Natural killer cell (primary cell): ENCODE results near the gene IRX4. TPM values are rescaled to one million over a fixed set of nuclear protein-coding genes. Genes with fewer than 3 reads are reported as not detected.

ENCODE experiments used
- ATAC-seq, 3 donors: fragments of 150-1000 bp in 2 of 3; fragments of 200-7000 bp in 1 of 3; cut with Tn5 transposase; 1 replicate in 1 of 3; 2 replicates in 2 of 3; pipeline ENCODE4 v1.10.0; 2021; ENCODE audit warnings: mild to moderate bottlenecking in 2 of 3, moderate library complexity in 2 of 3
- DNase-seq, 2 donors: peaks; one replicate each; pipeline versions ENCODE4 v3.0.0 to v3.0.0-alpha.2; 2013 to 2021; ENCODE audit warnings: mixed read lengths in 1 of 2
- H3K27ac ChIP-seq: one replicate; pipeline ENCODE4 v1.5.1; 2013; ENCODE audit warnings: mild to moderate bottlenecking, low read length
- H3K27me3 ChIP-seq: one replicate; pipeline ENCODE4 v1.6.1; 2013; ENCODE audit warnings: low read length; ENCODE audit not compliant: control insufficient read depth, insufficient read depth
- H3K36me3 ChIP-seq: one replicate; pipeline ENCODE4 v1.6.1; 2013; ENCODE audit warnings: low read length; ENCODE audit not compliant: control insufficient read depth, insufficient read depth
- H3K4me1 ChIP-seq: one replicate; pipeline ENCODE4 v1.6.1; 2013; ENCODE audit warnings: low read length; ENCODE audit not compliant: control insufficient read depth, insufficient read depth
- H3K4me3 ChIP-seq: one replicate; pipeline ENCODE4 v1.5.1; 2013; ENCODE audit warnings: low read length
- H3K9me3 ChIP-seq: one replicate; pipeline ENCODE4 v1.6.1; 2013; ENCODE audit warnings: low read length; ENCODE audit not compliant: control insufficient read depth, insufficient read depth
- H3K27ac Mint-ChIP-seq, 2 donors: one replicate each; pipeline ENCODE4 v1.8.0; 2022; ENCODE audit warnings: mild to moderate bottlenecking in 2 of 2, mixed read lengths in 2 of 2, moderate library complexity in 1 of 2
- H3K27me3 Mint-ChIP-seq, 2 donors: one replicate each; pipeline ENCODE4 v1.8.0; 2022; ENCODE audit warnings: low read depth in 2 of 2, mixed read lengths in 2 of 2
- H3K36me3 Mint-ChIP-seq: one replicate; pipeline ENCODE4 v1.8.0; 2022; ENCODE audit warnings: mixed read lengths
- H3K4me1 Mint-ChIP-seq, 2 donors: one replicate each; pipeline ENCODE4 v1.8.0; 2022; ENCODE audit warnings: mixed read lengths in 2 of 2
- H3K4me3 Mint-ChIP-seq: one replicate; pipeline ENCODE4 v1.8.0; 2022; ENCODE audit warnings: mild to moderate bottlenecking, moderate library complexity, mixed read lengths
- H3K9me3 Mint-ChIP-seq, 2 donors: one replicate each; pipeline ENCODE4 v1.8.0; 2022; ENCODE audit warnings: mixed read lengths in 2 of 2
- WGBS: methylation state at CpG from one replicate; pipeline ENCODE4 v1.1.7; 2013; ENCODE audit warnings: missing lambda C conversion rate; ENCODE audit not compliant: insufficient coverage; 5-methylcytosine and 5-hydroxymethylcytosine counted together
- intact Hi-C: fragments of 100-400 bp; cut with micrococcal nuclease; formaldehyde crosslinking; loops from one replicate; pipeline ENCODE4 v1.14.2; 2022
- total RNA-seq, 4 donors: library from RNA; stranded (reverse); fragments of 120-200 nt in 1 of 4; gene quantifications; one replicate each; pipeline versions ENCODE4 v1.2.3 to v1.2.4, GENCODE V29; 2013 to 2022
- TF ChIP-seq, protein P1 (sequence below): fragments of 200-600 bp; IDR thresholded peaks from one replicate; pipeline ENCODE4 v1.8.0; 2022; ENCODE audit warnings: antibody characterized with exemption

Gene IRX4
- total RNA-seq, 3 donors from 2014 or later (not counting 1 experiment from before 2014, with no cell fraction given), result not detected

DNA sequence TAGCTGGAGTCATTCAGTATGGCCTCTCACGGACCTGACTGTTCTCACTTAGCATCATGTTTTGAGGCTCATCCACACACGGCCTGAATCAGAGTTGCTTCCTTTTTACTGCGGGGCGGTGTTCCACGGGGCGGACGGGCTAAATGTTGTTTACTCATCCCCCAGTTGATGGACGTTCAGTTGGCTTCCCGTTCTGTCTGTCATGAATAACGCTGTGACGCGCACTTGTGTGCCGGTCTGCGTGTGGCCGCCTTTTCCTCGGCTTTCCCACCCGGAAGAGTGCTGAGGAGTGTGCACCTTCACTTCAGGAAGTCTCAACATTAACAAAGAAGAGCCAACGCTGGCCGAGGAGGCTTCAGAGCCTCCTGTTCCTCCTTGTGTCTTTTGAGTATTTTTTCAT, 39.0 kb upstream of the IRX4 start:
- Mint-ChIP-seq H3K36me3 (no peaks in the 10 kb centered on the region), H3K4me1 (no peaks in the 10 kb centered on the region), H3K4me3 (no peak overlapping the region), H3K27ac (no peak overlapping the region), H3K27me3 (peaks cover 0 to 3% of the 10 kb centered on the region in 2 donors), H3K9me3 (no peaks in the 10 kb centered on the region)
- Histone ChIP-seq H3K4me3 (no peak overlapping the region), H3K27me3 (no peaks in the 10 kb centered on the region), H3K4me1 (no peaks in the 10 kb centered on the region), H3K27ac (no peak overlapping the region), H3K36me3 (no peaks in the 10 kb centered on the region), H3K9me3 (no peaks in the 10 kb centered on the region)
- TF ChIP-seq, protein P1, sequence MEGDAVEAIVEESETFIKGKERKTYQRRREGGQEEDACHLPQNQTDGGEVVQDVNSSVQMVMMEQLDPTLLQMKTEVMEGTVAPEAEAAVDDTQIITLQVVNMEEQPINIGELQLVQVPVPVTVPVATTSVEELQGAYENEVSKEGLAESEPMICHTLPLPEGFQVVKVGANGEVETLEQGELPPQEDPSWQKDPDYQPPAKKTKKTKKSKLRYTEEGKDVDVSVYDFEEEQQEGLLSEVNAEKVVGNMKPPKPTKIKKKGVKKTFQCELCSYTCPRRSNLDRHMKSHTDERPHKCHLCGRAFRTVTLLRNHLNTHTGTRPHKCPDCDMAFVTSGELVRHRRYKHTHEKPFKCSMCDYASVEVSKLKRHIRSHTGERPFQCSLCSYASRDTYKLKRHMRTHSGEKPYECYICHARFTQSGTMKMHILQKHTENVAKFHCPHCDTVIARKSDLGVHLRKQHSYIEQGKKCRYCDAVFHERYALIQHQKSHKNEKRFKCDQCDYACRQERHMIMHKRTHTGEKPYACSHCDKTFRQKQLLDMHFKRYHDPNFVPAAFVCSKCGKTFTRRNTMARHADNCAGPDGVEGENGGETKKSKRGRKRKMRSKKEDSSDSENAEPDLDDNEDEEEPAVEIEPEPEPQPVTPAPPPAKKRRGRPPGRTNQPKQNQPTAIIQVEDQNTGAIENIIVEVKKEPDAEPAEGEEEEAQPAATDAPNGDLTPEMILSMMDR, result no peak
- DNase-seq (no peak), ATAC-seq (no peak)
- 82% methylated on average over 19 of the region's 19 CpGs for WGBS
- intact Hi-C loops, result no loop called here

DNA sequence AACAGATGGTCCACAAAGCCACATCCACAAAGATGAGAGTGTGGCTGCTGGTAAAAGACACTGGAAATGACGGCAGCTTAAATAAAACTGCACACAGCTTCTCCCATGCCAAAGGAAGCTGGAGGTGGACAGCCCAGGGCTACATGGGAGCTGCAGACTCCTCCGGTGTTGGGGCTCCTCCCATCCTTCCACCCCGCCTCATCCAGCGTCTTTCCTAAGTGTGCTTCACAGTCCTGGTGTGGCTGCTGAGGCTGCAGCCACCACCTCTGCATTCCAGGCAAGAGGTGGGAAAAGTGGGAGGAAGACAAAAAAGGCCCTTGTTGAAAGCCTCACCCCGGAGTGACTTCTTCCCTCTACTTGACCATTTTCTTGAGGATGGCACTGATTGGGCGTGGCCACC, 37.0 kb upstream of the IRX4 start:
- H3K27ac Mint-ChIP-seq, result no peak overlapping the region
- Histone ChIP-seq H3K4me1 (no peaks in the 10 kb centered on the region), H3K27ac (no peak overlapping the region), H3K4me3 (no peak overlapping the region), H3K36me3 (no peaks in the 10 kb centered on the region), H3K27me3 (no peaks in the 10 kb centered on the region), H3K9me3 (no peaks in the 10 kb centered on the region)
- H3K4me3 Mint-ChIP-seq, result no peak overlapping the region
- no peaks in the 10 kb centered on the region for H3K4me1 Mint-ChIP-seq
- no peaks in the 10 kb centered on the region for H3K36me3 Mint-ChIP-seq
- DNase-seq (no peak), ATAC-seq (no peak)
- TF ChIP-seq, protein P1, result no peak
- intact Hi-C loops, result no loop called here
- peaks cover 0 to 3% of the 10 kb centered on the region in 2 donors for H3K27me3 Mint-ChIP-seq
- 80% methylated on average over 5 of the region's 6 CpGs for WGBS
- no peaks in the 10 kb centered on the region for H3K9me3 Mint-ChIP-seq

DNA sequence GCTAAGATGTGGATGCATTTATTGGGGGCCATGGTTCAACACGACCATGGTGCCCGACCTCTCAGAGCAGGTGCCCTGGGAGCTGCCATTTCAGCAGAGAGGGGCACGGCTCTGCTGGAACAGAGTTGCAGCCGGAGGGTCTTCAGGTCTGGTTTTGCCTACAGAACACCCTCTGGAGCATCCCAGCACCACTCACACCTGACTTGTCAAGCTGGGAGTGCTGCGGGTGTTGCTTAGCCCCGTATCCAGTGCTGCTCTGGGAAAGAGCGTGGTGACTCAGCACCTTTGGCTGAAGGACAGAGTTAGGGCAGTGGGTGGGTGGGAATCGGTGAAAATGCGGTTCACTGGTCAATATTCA, 36.5 kb upstream of the IRX4 start:
- H3K4me3 Mint-ChIP-seq, result no peak overlapping the region
- WGBS, result 81% methylated on average over 9 of the region's 9 CpGs
- TF ChIP-seq, protein P1, result no peak

DNA sequence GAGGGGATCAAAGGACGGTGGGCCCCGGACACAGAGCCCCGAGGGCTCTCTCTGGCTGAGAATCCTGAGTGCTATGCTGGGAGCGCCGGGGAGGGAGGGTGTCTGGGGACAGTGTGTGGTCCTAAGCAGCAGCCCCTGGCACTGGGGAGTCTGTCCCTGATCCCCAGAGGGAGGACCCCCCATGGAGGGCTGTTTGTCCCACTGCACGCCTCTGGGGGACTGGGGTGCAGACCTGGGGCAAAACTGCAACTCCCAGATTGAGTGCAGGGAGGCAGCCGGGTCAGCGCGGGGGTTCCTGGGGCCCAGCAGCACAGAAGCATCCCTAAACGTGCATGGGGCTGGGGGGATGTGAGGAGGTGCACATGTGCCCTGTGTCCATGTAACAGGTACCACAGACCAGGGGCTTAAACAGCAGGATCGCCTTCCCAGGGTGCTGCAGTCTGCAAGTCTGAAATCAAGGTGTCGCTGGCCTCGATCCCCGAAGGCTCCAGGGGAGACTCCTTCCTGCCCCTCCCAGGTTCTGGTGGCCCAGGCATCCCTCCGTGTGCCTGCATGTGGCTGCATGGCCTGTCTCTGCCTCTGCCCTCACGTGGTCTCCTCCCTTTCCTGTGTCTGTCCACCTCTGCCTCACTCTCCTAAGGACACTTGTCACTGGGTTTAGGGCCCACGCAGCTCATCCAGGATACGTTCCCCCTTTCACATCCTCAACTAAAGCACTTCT, 35.9 kb upstream of the IRX4 start:
- intact Hi-C loops, result no loop called here
- ATAC-seq (no peak), DNase-seq (no peak)
- H3K27me3 Mint-ChIP-seq, result peaks cover 0 to 3% of the 10 kb centered on the region in 2 donors
- no peaks in the 10 kb centered on the region for H3K9me3 ChIP-seq
- H3K36me3 ChIP-seq, result no peaks in the 10 kb centered on the region
- H3K36me3 Mint-ChIP-seq, result no peaks in the 10 kb centered on the region
- TF ChIP-seq, protein P1, result no peak
- H3K27ac ChIP-seq, result no peak overlapping the region
- 81% methylated on average over 18 of the region's 18 CpGs for WGBS
- no peaks in the 10 kb centered on the region for H3K27me3 ChIP-seq
- no peak overlapping the region for H3K4me3 ChIP-seq
- no peaks in the 10 kb centered on the region for H3K4me1 Mint-ChIP-seq
- no peak overlapping the region for H3K27ac Mint-ChIP-seq
- no peaks in the 10 kb centered on the region for H3K4me1 ChIP-seq
- H3K9me3 Mint-ChIP-seq, result no peaks in the 10 kb centered on the region
- H3K4me3 Mint-ChIP-seq, result no peak overlapping the region

More for the DNA sequence above, 36.5 kb upstream of the IRX4 start:
- ATAC-seq (no peak), DNase-seq (no peak)
- Histone ChIP-seq H3K4me1 (no peaks in the 10 kb centered on the region), H3K4me3 (no peak overlapping the region), H3K27me3 (no peaks in the 10 kb centered on the region), H3K9me3 (no peaks in the 10 kb centered on the region), H3K36me3 (no peaks in the 10 kb centered on the region), H3K27ac (no peak overlapping the region)
- H3K27me3 Mint-ChIP-seq, result peaks cover 0 to 3% of the 10 kb centered on the region in 2 donors
- H3K4me1 Mint-ChIP-seq, result no peaks in the 10 kb centered on the region
- no peak overlapping the region for H3K27ac Mint-ChIP-seq
- H3K36me3 Mint-ChIP-seq, result no peaks in the 10 kb centered on the region
- no peaks in the 10 kb centered on the region for H3K9me3 Mint-ChIP-seq
- intact Hi-C loops, result no loop called here
